GM23338 (cell line): ENCODE data around the gene GADL1. TPM values are rescaled to one million over a fixed set of nuclear protein-coding genes. Genes with fewer than 3 reads are reported as not detected.

Experiments used
- ATAC-seq: fragments of 200-7000 bp; cut with Tn5 transposase; 3 replicates; pipeline ENCODE4 v1.9.1; 2020
- DNase-seq: peaks from one replicate; pipeline ENCODE4 v3.0.0-alpha.2; 2015; ENCODE audit warnings: low spot score
- H2AFZ ChIP-seq: fragments of 200-600 bp; sonication (generic); 2 replicates; pipeline ENCODE4 v1.8.0; 2016; ENCODE audit warnings: antibody characterized with exemption, mild to moderate bottlenecking, moderate library complexity
- H3F3A ChIP-seq: fragments of 200-600 bp; sonication (generic); replicated peaks from 2 replicates; pipeline ENCODE4 v1.8.0; 2017; ENCODE audit warnings: antibody characterized with exemption, mixed run types, low read depth
- H3K27ac ChIP-seq: fragments of 200-600 bp; sonication (generic); 2 replicates; pipeline ENCODE4 v1.6.1; 2016; ENCODE audit warnings: low read depth
- H3K27me3 ChIP-seq: fragments of 200-600 bp; sonication (generic); 2 replicates; pipeline ENCODE4 v1.8.0; 2016; ENCODE audit warnings: mild to moderate bottlenecking, mixed run types, moderate library complexity; ENCODE audit not compliant: insufficient read depth
- H3K36me3 ChIP-seq: fragments of 200-600 bp; sonication (generic); 2 replicates; pipeline ENCODE4 v1.8.0; 2016; ENCODE audit warnings: mild to moderate bottlenecking; ENCODE audit not compliant: insufficient read depth
- H3K4me1 ChIP-seq: fragments of 200-600 bp; sonication (generic); 2 replicates; pipeline ENCODE4 v1.8.0; 2016; ENCODE audit warnings: mild to moderate bottlenecking, moderate library complexity; ENCODE audit not compliant: insufficient read depth
- H3K4me2 ChIP-seq: fragments of 200-600 bp; sonication (generic); 2 replicates; pipeline ENCODE4 v1.7.1; 2017; ENCODE audit warnings: mixed run types
- H3K4me3 ChIP-seq: fragments of 200-600 bp; sonication (generic); 2 replicates; pipeline ENCODE4 v1.6.1; 2016; ENCODE audit warnings: mixed run types
- H3K79me2 ChIP-seq: fragments of 200-600 bp; sonication (generic); replicated peaks from 2 replicates; pipeline ENCODE4 v1.8.0; 2017; ENCODE audit warnings: mild to moderate bottlenecking; ENCODE audit not compliant: insufficient read depth
- H3K9me2 ChIP-seq: fragments of 200-600 bp; sonication (generic); 2 replicates; pipeline ENCODE4 v1.8.0; 2017; ENCODE audit not compliant: insufficient read depth
- H4K20me1 ChIP-seq: fragments of 200-600 bp; sonication (generic); replicated peaks from 2 replicates; pipeline ENCODE4 v1.8.0; 2017; ENCODE audit warnings: mild to moderate bottlenecking; ENCODE audit not compliant: insufficient read depth
- H3K27ac Mint-ChIP-seq: 2 replicates; pipeline ENCODE4 v1.8.0; 2020; ENCODE audit warnings: inconsistent platforms, mild to moderate bottlenecking, moderate library complexity, mixed read lengths
- H3K27me3 Mint-ChIP-seq: 3 replicates; pipeline ENCODE4 v1.8.0; 2022; ENCODE audit warnings: low read depth, mild to moderate bottlenecking, moderate library complexity, mixed read lengths, inconsistent platforms; ENCODE audit not compliant: insufficient read depth, poor library complexity
- H3K36me3 Mint-ChIP-seq: 3 replicates; pipeline ENCODE4 v1.8.0; 2021; ENCODE audit warnings: low read depth, mild to moderate bottlenecking, inconsistent platforms, moderate library complexity, mixed read lengths
- H3K4me1 Mint-ChIP-seq: 3 replicates; pipeline ENCODE4 v1.8.0; 2020; ENCODE audit warnings: mild to moderate bottlenecking, inconsistent platforms, mixed read lengths
- H3K4me3 Mint-ChIP-seq: 3 replicates; pipeline ENCODE4 v1.8.0; 2021; ENCODE audit warnings: moderate library complexity, mild to moderate bottlenecking, inconsistent platforms, mixed read lengths
- H3K9me3 Mint-ChIP-seq: 3 replicates; pipeline ENCODE4 v1.8.0; 2020; ENCODE audit warnings: moderate library complexity, mild to moderate bottlenecking, inconsistent platforms, mixed read lengths
- ETS1 ChIP-seq: IDR thresholded peaks from 2 replicates; pipeline ENCODE4 v1.6.1; 2016; ENCODE audit warnings: antibody characterized with exemption
- EZH2phosphoT487 ChIP-seq: fragments of 200-600 bp; sonication (generic); IDR thresholded peaks from one replicate; pipeline ENCODE4 v1.8.1; 2018; ENCODE audit warnings: antibody characterized with exemption; ENCODE audit not compliant: unreplicated experiment
- NANOG ChIP-seq: IDR thresholded peaks from 2 replicates; pipeline ENCODE4 v1.6.1; 2016; ENCODE audit warnings: antibody characterized with exemption, borderline replicate concordance
- ZNF462 ChIP-seq: fragments of 250-450 bp; sonication (Bioruptor Pico); IDR thresholded peaks from 2 replicates; pipeline ENCODE4 v1.5.0; 2020; ENCODE audit warnings: mild to moderate bottlenecking, moderate library complexity
- polyA plus RNA-seq: library from polyadenylated mRNA; unstranded; fragments of >200 nt; fragmentation: Nextera tagmentation; extraction: Ambion mirVana; gene quantifications from 2 replicates; pipeline ENCODE4 v1.2.1, GENCODE V29; 2016
- total RNA-seq: library from RNA; depleted of rRNA; stranded (reverse); fragments of >200 nt; shearing (Covaris generic); gene quantifications from 2 replicates; pipeline ENCODE4 v1.2.3, GENCODE V29; 2014

GADL1 gene
- total and polyA plus RNA-seq, 2 experiments from 2014 or later: 0.35 to 0.50 TPM

- TF ChIP-seq ZNF462: no peak
- TF ChIP-seq EZH2phosphoT487: no peak
Measured at GRCh38 chr3:30760737-30761136, 133.7 kb downstream of the GADL1 start (continued).

GRCh38 chr3:30760040-30760695 lies 134.3 kb downstream of the GADL1 start:
- TF ChIP-seq NANOG (no peak), ETS1 (no peak)
- Histone ChIP-seq H3K27ac (no peak overlapping the region), H3K79me2 (no peaks in the 10 kb centered on the region), H3K4me1 (no peaks in the 10 kb centered on the region), H3K9me2 (no peaks in the 10 kb centered on the region), H4K20me1 (no peaks in the 10 kb centered on the region), H3F3A (no peaks in the 10 kb centered on the region), H3K4me3 (no peak overlapping the region), H2AFZ (no peak overlapping the region), H3K4me2 (no peak overlapping the region), H3K27me3 (no peaks in the 10 kb centered on the region), H3K36me3 (no peaks in the 10 kb centered on the region)
- H3K27ac Mint-ChIP-seq: no peak overlapping the region
- ATAC-seq: no peak
- no peaks in the 10 kb centered on the region for H3K36me3 Mint-ChIP-seq
- H3K4me3 Mint-ChIP-seq: no peak overlapping the region
- no peak for DNase-seq
- H3K9me3 Mint-ChIP-seq: no peaks in the 10 kb centered on the region
- H3K4me1 Mint-ChIP-seq: no peaks in the 10 kb centered on the region
- peaks cover 5% of the 10 kb centered on the region for H3K27me3 Mint-ChIP-seq
